Motor neuron (in vitro differentiated cells): Measurements from ENCODE around the gene GAD2. TPM values are rescaled to one million over a fixed set of nuclear protein-coding genes. Genes with fewer than 3 reads are reported as not detected.

ENCODE experiments used
- ATAC-seq, 8 experiments: fragments of 200-7000 bp; cut with Tn5 transposase; replicated peaks in 6 of 8; 2 replicates each; pipeline ENCODE4 v1.8.0; 2021; ENCODE audit warnings: mild to moderate bottlenecking in 8 of 8, moderate library complexity in 8 of 8
- H3K27ac ChIP-seq, 2 donors: fragments of 250-450 bp; sonication (Bioruptor Pico); 2 replicates each; pipeline ENCODE4 v1.9.0; 2021; ENCODE audit warnings: antibody characterized with exemption in 2 of 2, mild to moderate bottlenecking in 2 of 2, moderate library complexity in 1 of 2
- H3K4me1 ChIP-seq, 2 donors: fragments of 250-450 bp; sonication (Bioruptor Pico); replicated peaks in 1 of 2; 2 replicates each; pipeline ENCODE4 v1.6.1; 2021; ENCODE audit warnings: antibody characterized with exemption in 2 of 2, mild to moderate bottlenecking in 2 of 2, moderate library complexity in 1 of 2
- H3K4me3 ChIP-seq, 5 donors: fragments of 250-450 bp; sonication (Bioruptor Pico); 2 replicates each; pipeline ENCODE4 v1.9.0; 2021; ENCODE audit warnings: antibody characterized with exemption in 5 of 5, mild to moderate bottlenecking in 5 of 5, moderate library complexity in 4 of 5
- WGBS, 10 experiments: fragments of 450-650 bp; shearing (Covaris generic); methylation state at CpG; one replicate each; pipeline ENCODE4 v1.0.0; 2022; 5-methylcytosine and 5-hydroxymethylcytosine counted together
- in situ Hi-C, 9 experiments: fragments of 400-800 bp; cut with MboI; loops; one replicate each; pipeline ENCODE4 v1.15.0; 2021; ENCODE audit warnings: low sequenced_read_pairs in 9 of 9, low pct_unique_long_range_greater_than_20kb in 2 of 9; ENCODE audit not compliant: unreplicated experiment in 9 of 9
- total RNA-seq, 8 experiments: library from RNA; unstranded; fragments of 300-600 nt; gene quantifications; 2 replicates each; pipeline versions ENCODE4 v1.2.3 to v1.2.4, GENCODE V29; 2022

The GAD2 gene
- total RNA-seq, result 1 to 10 TPM in 2 of 8 experiments, under 1 TPM in 5, not detected in 1; 0.05 to 2.8 (median 0.32) TPM

DNA sequence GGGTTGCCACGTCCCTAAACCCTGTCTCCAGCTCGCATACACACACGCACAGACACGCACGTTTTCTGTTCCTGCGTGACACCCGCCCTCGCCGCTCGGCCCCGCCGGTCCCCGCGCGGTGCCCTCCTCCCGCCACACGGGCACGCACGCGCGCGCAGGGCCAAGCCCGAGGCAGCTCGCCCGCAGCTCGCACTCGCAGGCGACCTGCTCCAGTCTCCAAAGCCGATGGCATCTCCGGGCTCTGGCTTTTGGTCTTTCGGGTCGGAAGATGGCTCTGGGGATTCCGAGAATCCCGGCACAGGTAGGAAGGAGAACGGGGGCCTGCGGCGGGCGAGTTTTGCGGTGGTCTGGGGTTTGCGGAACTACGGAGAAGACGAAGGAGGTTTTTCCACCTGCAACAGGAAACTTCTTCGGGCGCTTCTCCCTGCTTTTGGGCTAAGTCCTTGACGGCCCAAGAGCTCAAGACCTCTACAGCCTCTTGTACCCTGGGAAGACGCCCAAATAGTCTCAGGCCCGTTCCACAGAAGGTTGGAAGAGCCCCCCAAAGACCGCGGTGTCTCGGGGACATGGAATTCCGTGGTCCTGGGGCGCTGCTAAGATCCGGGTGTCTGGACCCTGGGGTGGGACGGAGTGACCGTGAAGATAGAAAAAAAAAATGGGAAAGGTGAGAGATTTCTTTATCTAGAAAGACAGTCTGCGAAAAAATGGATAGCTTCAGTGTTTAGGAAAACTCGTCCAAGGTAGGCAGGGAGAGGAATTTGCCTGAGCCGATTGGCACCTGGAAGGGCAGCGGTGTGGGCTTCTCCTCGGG, at the start of gene GAD2:
TSS of gene GAD2 (plus strand) at position 190 of the 811 bp plus-strand sequence. CDS start at position 226, 36 bp downstream.
- in situ Hi-C loops, result no loop called here
- WGBS, 10 experiments, result 0 to 5% (median 4%) methylated on average over 2 to 16 of the region's 60 CpGs; no CpG with 5 or more reads in 2 of the 10 experiments
- Histone ChIP-seq H3K4me3 (peak within 1 kb of the TSS; percentile 18 to 34 (median 31)), H3K27ac (no peak within 1 kb of the TSS), H3K4me1 (peaks cover 17 to 21% of the 10 kb centered on the region in 2 donors)
- peak in 6 of 8 experiments; percentile 24 to 65 (median 56) for ATAC-seq

DNA sequence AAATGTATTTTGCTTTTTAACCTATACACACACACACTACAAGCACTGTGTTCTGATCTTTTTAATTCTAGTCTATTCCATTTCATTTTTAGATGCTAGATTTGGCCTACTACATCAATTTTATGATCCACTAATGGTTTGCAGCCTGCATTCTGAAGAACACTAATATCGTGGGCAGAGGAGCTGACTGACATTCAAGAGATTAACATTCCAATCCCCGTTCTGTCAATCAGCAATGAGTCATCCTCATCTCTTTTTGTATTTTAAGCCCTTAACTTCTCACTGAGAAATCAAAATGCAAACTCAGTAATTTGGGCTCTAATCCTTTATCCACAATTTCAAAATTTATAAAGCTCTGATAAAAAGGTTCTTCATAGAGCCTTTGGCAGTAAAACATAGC, 47.1 kb upstream of the GAD2 start:
- Histone ChIP-seq H3K4me1 (no peaks in the 10 kb centered on the region), H3K4me3 (no peak overlapping the region), H3K27ac (no peak overlapping the region)
- in situ Hi-C loops, result no loop called here
- no peak for ATAC-seq
- WGBS, 10 experiments, result 0 to 72% (median 40%) methylated on average over 1 to 2 of the region's 2 CpGs; no CpG with 5 or more reads in 1 of the 10 experiments

GRCh38 chr10:26172131-26172530, 44.4 kb upstream of the GAD2 start:
- Histone ChIP-seq H3K4me3 (no peak overlapping the region), H3K27ac (no peak overlapping the region), H3K4me1 (no peaks in the 10 kb centered on the region)
- ATAC-seq, result no peak
- in situ Hi-C loops, result no loop called here
- WGBS, 10 experiments, result 0 to 96% (median 48%) methylated on average over 1 to 6 of the region's 7 CpGs; no CpG with 5 or more reads in 3 of the 10 experiments

DNA sequence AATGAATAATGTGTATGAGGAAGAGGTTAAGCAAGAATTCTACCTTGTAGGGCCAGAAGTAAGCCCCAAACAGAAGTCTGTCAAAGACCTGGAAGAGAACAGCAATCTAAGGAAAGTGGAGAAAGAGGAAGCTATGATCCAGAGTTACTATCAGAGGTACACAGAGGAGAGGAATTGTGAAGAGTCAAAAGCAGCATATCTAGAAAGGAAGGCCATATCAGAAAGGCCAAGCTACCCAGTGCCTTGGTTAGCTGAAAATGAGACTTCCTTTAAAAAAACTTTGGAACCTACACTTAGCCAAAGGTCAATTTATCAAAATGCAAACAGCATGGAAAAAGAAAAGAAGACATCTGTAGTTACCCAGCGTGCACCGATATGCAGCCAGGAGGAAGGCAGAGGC, 42.7 kb upstream of the GAD2 start:
- in situ Hi-C loops, result no loop called here
- no peak for ATAC-seq
- H3K4me1 ChIP-seq, result no peaks in the 10 kb centered on the region
- WGBS, 10 experiments, result 0 to 100% (median 71%) methylated on average over 1 to 2 of the region's 2 CpGs; no CpG with 5 or more reads in 1 of the 10 experiments
- H3K27ac ChIP-seq, result no peak overlapping the region
- H3K4me3 ChIP-seq, result no peak overlapping the region

- Histone ChIP-seq H3K4me1 (no peaks in the 10 kb centered on the region), H3K27ac (no peak overlapping the region), H3K4me3 (no peak overlapping the region)
- in situ Hi-C loops, result no loop called here
- ATAC-seq, result no peak
- WGBS, 10 experiments, result 10 to 100% (median 81%) methylated on average over 1 to 4 of the region's 4 CpGs; no CpG with 5 or more reads in 4 of the 10 experiments
These were observed 39.2 kb upstream of the GAD2 start for GRCh38 chr10:26177341-26177740.

DNA sequence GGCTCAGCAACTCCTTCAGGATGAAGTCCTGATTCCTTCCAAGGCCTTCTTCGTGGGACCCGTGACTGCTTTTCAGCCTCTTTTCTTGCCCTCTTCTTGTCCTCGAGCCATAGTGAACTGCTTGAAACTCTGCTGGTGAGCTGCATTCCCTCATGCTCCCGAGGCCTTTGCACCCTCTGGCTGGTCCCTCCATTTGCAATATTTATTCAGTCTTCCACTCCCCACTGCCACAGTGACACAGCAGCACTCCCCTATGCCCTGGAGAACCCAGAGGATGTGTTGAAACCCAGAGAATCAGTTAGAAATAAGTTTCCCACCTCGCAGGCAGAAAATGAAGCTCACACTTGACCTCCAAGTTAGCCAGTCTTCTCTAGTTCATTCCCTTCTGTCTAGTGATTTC, 22.3 kb upstream of the GAD2 start:
- peak in 2 of 8 experiments; percentile 54 to 73 for ATAC-seq
- Histone ChIP-seq H3K4me3 (no peak overlapping the region), H3K27ac (no peak overlapping the region), H3K4me1 (no peaks in the 10 kb centered on the region)
- in situ Hi-C loops, result no loop called here
- 0 to 100% (median 40%) methylated on average over 1 to 5 of the region's 5 CpGs; no CpG with 5 or more reads in 1 of the 10 experiments for WGBS, 10 experiments

DNA sequence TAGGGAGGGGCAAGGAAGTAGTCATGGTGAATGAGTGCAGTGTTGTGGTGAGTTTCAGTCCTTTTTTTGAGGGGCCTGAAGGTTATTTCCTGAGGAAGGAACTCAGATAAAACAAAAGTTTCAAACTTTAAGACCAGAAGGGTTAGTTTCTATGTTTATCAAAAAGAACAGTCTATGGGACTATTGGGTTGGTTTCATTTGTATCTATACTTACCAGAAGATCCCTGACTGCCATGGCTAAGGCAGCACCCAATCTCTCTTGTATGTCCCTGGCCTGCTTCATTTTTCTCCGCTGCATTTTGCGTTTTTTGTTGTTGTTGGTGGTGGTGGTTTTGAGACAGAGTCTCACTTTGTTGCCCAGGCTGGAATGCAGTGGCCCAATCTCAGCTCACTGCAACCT, 19.3 kb upstream of the GAD2 start:
- no peak overlapping the region for H3K27ac ChIP-seq
- no peak for ATAC-seq
- in situ Hi-C loops, result no loop called here
- H3K4me1 ChIP-seq, result no peaks in the 10 kb centered on the region
- 28 to 100% (median 65%) methylated on average over 2 of the region's 2 CpGs; no CpG with 5 or more reads in 6 of the 10 experiments for WGBS, 10 experiments
- H3K4me3 ChIP-seq, result no peak overlapping the region

GRCh38 chr10:26198119-26198518, 18.5 kb upstream of the GAD2 start:
- H3K4me1 ChIP-seq, result no peaks in the 10 kb centered on the region
- H3K4me3 ChIP-seq, result no peak overlapping the region
- ATAC-seq, result no peak
- H3K27ac ChIP-seq, result no peak overlapping the region
- whole genome bisulfite sequencing, 10 experiments, result 35 to 100% (median 86%) methylated on average over 4 to 9 of the region's 9 CpGs
- in situ Hi-C loops, result no loop called here

DNA sequence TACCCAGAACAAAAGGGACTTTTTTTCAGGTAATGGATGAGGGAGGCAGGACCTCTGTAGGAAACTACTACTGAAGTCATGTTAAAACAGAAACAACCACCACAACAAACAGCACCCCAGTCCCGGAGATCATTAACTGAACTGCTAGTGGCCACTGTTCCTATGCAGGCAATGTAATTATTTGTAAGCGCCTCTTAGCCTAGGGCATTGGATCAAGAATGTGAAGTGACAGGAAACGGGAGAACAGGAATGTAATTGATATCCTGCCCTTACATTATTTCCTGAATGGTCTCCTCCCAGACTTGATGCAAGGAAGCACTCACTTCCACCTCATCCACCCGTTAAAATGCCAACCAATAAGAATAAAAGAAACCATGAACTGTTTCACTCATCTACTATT, 16.7 kb upstream of the GAD2 start:
- H3K4me3 ChIP-seq, result no peak overlapping the region
- H3K4me1 ChIP-seq, result no peaks in the 10 kb centered on the region
- ATAC-seq, result peak in 1 of 8 experiments; percentile 39
- WGBS, 10 experiments, result 0 to 66% (median 40%) methylated on average over 1 to 4 of the region's 4 CpGs; no CpG with 5 or more reads in 2 of the 10 experiments
- no peak overlapping the region for H3K27ac ChIP-seq
- in situ Hi-C loops, result no loop called here

- H3K27ac ChIP-seq, result no peak overlapping the region
- WGBS, 10 experiments, result 0 to 80% (median 50%) methylated on average over 1 to 2 of the region's 2 CpGs
- in situ Hi-C loops, result no loop called here
- H3K4me1 ChIP-seq, result no peaks in the 10 kb centered on the region
- H3K4me3 ChIP-seq, result no peak overlapping the region
- peak in 5 of 8 experiments; percentile 16 to 59 (median 54) for ATAC-seq
These were observed 11.4 kb upstream of the GAD2 start for GRCh38 chr10:26205223-26205622.

- WGBS, 10 experiments, result 0 to 56% (median 26%) methylated on average over 2 to 30 of the region's 37 CpGs
- no peak overlapping the region for H3K4me3 ChIP-seq
- peaks cover 11 to 17% of the 10 kb centered on the region in 2 donors for H3K4me1 ChIP-seq
- in situ Hi-C loops, result no loop called here
- ATAC-seq, result no peak
- no peak overlapping the region for H3K27ac ChIP-seq
These were observed 4.7 kb upstream of the GAD2 start for GRCh38 chr10:26211781-26212444.

DNA sequence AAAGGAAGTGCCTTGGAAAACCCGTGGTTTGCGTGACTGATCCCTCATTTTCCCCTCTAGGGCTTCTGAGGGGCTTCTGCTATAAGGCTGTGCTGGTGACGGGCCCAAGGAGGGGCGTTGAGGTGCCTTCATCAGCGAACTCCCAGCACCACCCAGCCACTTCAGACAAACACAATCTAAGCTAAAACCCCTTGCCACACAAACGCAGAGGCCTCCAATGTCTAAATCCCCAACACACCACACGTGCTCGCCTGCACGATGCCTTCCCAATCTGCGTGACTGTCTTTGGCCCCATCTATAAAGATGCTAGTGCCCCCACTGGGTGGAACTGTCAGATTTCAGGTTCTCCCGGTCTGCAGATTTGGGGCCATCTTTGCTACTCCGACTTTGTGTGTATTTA, 4.1 kb upstream of the GAD2 start:
- in situ Hi-C loops, result no loop called here
- no peak for ATAC-seq
- WGBS, 10 experiments, result 0 to 92% (median 47%) methylated on average over 1 to 9 of the region's 12 CpGs; no CpG with 5 or more reads in 3 of the 10 experiments
- peaks cover 14 to 17% of the 10 kb centered on the region in 2 donors for H3K4me1 ChIP-seq
- H3K27ac ChIP-seq, result no peak overlapping the region
- H3K4me3 ChIP-seq, result no peak overlapping the region

DNA sequence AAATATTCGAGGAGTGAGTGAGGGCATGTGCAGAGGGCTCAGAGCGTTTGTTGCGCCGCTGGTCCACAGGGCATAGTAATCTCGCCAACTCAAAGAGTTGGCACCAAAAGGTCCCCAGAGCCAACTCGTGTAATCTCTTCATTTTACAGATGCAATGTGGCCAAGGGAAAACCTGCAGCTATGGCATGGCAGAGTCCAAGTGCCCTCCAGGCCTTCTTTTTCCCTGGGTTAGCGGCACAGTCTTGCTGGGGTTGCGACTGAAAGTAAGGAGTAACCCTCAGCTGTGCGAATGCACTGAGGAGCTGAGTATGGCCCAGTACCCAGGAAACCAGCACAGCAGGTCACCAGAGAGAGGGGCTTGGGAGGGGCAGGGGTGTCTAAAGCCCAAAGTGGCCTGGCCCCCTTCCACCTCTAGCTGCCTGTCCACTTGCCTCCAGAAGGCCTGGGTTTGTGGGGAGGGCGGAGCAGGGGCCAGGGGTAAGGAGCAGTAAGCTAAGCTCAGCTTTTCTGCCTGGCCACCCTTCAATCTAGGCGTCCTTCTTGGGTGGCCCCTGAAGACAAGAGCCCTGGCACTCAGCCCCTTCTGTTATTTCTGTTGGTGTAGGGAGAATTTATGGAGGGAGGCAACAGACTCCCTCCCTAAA, 3.3 kb upstream of the GAD2 start:
- in situ Hi-C loops, result no loop called here
- Histone ChIP-seq H3K4me1 (peaks cover 17 to 20% of the 10 kb centered on the region in 2 donors), H3K27ac (no peak overlapping the region), H3K4me3 (no peak overlapping the region)
- no peak for ATAC-seq
- WGBS, 10 experiments, result 27 to 80% (median 53%) methylated on average over 1 to 7 of the region's 11 CpGs; no CpG with 5 or more reads in 4 of the 10 experiments
